Colon (tissue), 2 donors: Measurements from ENCODE around the gene OR8B3.
"Not testable (repeated sequence)": the region's sequence is repeated elsewhere in the genome, so short reads cannot be mapped to it uniquely, and the experiment has no call there.

ENCODE experiments used
- FAIRE-seq: peaks from 2 replicates; lab custom pipeline; 2012; peaks lifted over from hg19 to GRCh38; lab: Jason Lieb, UNC
- donor health status: control.
- donor health status: control.

Gene OR8B3, protein sequence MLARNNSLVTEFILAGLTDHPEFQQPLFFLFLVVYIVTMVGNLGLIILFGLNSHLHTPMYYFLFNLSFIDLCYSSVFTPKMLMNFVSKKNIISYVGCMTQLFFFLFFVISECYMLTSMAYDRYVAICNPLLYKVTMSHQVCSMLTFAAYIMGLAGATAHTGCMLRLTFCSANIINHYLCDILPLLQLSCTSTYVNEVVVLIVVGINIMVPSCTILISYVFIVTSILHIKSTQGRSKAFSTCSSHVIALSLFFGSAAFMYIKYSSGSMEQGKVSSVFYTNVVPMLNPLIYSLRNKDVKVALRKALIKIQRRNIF

DNA sequence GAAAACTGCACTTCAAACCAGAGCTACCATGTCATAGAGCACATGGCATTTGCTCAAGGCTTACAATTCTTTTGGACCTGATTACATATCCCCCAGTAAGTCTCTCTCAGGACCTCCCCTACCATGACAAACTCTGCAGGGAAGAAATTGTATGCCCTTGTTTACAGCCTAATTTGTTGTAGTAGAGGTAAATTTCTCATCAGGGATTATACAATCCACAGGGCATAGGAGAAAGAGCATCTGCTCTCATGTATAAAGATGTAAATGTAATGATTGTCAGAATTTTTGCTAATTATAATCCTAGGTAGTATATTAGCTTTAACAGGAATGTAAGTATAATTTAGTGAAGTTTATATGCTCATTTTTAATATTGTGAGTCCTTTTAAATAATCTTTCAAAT, at the start of gene OR8B3:
OR8B3 (minus strand) TSS at position 101 of the 400 bp plus-strand sequence. CDS start 1,673 bp downstream, outside the sequence.
- FAIRE-seq = no peak

DNA sequence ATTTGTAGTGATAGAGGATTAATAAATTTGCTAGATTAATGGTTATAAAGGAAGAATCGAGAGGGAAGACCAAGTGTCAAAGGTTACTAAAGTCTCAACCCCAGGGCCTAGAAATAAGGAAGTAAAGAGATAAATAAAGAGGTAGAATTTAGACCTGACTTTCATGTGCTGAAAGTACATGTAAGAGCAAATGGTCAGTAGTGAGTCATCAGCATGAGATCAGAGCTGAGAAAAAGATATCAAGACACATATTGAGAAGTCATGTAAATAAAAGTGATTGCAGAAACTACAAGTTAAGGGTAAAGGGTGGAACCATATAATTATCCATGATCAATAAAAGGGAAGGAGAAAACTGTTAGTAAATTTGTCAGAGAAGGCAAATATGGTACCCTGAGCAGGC, 48.1 kb upstream of the OR8B3 start:
- FAIRE-seq = no peak

DNA sequence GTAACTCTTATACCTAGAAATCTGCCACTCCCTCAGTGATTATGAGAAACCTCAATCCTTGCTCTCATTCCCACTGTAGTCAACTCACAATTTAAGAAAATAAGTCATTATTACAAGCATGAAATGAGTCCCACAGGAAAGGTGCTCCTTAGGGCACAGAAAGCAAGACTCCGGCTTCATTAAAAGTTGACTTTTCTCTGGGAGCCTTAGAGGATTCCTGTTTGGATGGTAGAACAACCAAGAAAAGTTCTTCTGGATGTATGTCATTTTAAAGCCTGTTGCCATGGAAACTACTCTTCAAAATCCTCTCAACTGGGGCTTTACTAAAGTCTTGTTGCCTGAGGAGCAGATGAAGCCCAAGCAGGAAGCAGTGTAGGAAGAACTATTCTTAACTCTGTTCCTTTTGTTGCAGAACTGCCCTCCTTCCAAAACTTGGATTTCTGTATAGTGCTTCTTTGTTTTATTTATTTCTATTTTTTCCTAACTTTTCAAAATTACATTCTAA, 46.9 kb upstream of the OR8B3 start, which contains the start of gene OR8B8:
OR8B8 (minus strand) TSS at position 51 of the 505 bp plus-strand sequence. CDS start 4,611 bp downstream, outside the sequence.
- FAIRE-seq = no peak

DNA sequence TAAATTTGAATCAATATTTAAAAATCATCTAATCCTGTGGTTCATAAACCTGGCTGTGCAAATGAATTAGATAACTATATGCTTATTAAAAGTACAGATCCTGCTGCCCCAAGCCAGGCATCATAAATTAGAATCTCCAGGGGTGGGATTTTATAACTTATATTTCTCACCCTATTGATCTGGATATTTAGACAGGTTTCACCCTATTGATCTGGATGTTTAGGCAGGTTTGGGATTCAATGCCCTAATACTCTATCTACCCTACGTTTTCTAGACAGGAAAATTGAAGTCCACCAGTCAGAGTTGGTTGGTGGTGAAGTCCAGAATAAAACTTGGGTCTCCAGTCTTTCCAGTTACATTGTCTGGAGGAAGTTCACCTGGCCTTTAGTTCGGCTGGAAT, 44.0 kb upstream of the OR8B3 start:
- no peak for FAIRE-seq

DNA sequence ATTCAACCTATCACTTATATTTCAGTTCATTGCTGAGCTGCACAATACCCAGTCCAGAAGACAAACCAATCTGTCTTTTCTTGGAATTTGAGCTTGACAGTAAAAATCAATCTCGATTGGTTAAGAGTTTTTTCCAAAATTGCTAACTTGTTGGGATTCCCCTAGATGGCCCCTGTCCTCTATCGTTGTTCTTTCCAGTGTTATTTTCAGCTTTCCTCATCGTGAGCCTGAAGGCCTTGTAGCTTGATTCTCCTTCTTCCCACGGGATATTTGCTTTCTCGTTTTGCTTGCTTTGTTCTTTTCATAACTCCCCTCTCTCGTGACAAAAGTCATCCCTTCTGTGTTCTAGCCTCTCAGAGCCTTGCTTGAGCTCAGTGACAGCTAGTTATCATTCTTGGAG, 43.6 kb upstream of the OR8B3 start:
- FAIRE-seq = no peak

DNA sequence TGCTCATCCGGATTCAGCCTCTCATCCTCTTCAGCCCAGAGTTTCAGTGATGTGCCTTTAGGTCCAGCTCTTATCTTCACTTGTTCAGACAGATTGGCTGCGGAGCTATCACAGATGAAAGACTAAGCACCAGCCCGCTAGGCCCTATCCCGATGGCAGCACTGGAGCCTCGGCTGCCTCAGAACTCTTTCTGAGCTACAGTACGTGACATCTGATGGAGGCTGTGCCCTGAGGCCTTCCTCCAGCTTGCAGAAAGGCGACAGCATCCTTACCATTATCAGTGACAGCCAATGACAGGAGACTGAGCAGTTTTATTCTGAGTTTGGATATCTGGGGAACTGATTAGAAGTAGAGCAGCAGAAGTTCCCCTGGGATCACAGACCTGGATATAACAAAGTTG, 42.7 kb upstream of the OR8B3 start:
- no peak for FAIRE-seq

DNA sequence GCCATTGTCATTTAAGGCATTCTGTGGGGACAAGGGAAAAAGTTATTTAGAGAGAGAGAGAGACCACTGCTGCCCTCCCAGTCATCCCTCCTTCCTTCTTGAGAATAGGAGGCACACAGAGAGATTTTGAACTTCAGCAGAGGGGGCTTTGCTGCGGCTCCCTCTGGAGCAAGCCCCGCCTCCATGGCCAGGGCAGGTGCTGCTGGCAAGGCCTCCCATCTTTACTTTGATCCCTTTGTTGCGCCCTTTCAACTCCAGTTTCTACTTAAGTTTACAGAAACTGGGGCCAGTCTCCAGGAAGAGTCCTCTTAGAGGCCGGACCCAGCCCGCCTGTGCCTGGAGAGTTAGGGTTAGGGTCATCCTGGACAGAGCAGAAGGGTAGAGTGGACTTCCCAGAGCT, 42.3 kb upstream of the OR8B3 start:
- no peak for FAIRE-seq

DNA sequence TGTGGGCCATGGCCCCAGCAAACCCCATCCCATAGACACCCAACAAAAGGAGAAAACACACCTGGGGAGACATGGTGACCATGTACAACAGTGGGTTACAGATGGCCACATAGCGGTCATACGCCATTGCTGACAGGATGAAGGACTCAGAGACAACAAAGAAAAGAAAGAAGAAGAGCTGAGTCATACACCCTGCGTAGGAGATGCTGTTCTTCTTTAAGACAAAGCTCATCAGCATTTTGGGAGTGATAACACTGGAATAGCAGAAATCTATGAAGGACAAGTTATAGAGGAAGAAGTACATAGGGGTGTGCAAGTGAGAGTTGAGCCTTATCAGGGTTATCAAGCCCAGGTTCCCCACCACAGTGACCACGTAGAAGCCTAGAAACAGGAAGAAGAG, 41.8 kb upstream of the OR8B3 start:
- FAIRE-seq = no peak

DNA sequence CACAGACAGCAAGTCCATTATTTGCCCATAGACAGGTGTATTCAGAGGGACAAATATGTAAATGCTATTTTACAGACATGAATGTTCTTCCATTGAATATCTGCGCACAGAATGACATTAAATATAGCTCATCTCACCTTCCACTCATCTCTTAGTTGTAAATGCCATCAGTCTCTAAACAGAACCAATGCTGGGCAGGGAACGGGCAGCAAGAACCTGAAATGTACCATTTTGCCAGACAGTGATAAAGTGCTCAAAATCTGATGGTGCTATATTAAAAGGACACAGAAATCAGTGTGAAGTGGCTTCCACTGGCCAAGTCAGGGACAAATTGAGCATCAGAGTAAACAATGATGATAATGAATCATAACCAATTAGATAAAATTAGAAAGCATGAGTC, 35.9 kb upstream of the OR8B3 start:
- FAIRE-seq = no peak

DNA sequence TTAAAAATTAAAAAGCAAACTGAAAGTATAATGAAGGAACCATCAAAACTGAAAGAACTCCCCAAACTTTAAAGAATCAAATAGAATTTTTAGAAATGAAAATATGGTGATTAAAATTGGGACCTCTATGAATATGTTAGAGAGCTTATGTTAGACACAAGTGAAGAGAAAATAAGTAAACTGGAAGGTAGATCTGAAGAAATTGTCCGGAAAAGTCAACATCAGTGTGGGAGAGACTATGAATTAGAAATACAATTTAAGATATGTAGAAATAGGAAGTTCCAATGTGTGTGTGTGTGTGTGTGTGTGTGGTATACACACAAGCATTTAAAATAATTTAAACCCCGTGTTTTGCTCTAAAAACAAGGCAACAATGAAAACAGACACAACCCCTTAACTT, 30.8 kb upstream of the OR8B3 start:
- FAIRE-seq = no peak

DNA sequence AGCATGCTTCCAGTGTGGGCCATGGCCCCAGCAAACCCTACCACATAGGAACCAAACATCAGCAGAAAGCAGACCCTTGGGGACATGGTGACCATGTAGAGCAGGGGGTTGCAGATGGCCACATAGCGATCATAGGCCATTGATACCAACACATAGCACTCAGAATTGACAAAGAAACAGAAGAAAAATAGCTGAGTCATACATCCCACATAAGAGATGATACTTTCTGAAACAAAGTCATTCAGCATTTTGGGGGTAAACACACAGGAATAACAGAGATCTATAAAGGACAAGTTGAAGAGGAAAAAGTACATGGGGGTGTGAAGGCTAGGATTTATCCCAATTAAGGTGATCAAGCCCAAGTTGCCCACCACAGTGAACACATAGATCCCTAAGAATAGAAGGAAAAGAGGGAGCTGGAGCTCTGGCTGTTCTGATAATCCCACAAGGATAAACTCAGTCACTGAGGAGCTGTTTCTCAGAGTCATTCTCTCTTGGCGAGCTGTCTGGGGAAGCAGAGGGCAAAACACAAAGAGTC, 25.6 kb upstream of the OR8B3 start, which contains the start of gene OR8B4:
OR8B4 (minus strand) TSS at position 488 of the 538 bp plus-strand sequence; CDS start at position 488, 0 bp downstream.
- FAIRE-seq = no peak

DNA sequence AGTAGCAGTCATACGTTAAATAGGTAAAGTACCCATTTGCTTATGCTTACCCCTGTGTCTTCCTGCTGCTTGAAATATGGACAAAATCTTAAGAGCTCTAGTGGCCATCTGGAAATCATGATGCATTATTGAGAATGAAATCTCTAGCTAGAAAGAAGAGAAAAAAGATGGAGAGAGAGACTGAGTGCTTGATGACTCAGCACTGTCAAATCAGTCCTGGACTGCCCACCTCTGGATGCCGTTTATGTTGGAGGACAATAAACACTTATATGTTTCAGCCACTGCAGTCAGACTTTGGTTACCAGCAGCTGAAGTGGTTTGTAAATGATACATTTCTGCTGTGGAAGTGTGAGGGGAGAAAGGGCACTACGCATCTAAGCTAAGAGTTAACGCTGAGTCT, 22.2 kb upstream of the OR8B3 start:
- no peak for FAIRE-seq

DNA sequence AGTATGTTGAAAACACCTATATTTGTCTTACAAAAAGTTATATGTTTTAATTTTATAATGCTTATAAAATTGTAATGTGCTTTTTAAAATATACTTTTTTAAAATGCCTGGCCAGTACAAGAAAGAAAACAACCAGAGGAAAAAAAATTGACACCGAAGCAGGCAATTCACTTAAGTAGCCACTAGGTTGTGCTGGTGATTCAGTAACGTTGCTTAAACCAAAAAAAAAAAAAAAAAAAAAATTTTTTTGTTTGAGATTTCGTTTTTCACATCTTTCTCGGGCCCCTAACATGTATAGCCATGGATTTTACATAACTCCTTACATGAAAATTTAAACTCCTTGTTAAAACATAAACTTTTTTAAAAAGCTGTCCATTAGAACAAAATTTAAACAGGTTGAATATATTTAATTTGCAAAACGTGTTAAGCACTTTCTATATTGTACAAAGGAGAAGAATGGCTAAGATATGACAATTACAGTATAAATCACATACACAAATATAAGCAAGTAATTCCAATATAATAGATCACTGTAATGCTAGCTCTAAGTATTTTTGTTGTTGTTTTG, 16.6 kb upstream of the OR8B3 start:
- no peak for FAIRE-seq

DNA sequence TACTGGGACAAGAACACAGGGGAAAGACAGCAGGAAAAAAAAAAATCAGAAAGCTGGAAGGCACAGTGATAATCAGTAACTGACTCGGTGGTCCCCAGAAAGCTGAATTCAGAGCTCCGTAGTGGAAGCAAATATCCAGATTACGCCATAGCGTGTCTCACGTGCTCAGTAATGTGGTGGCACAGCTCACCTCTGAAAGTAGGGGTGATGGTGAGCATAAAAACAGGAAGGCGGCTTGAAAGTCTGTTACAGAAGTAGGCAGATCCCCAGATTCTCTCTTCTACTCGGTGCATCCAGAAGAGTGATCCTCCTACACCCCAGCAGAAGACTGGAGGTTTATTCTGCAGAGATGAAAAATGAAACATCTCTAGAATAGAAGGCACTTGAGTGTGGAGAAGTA, 11.1 kb upstream of the OR8B3 start:
- FAIRE-seq = no peak

DNA sequence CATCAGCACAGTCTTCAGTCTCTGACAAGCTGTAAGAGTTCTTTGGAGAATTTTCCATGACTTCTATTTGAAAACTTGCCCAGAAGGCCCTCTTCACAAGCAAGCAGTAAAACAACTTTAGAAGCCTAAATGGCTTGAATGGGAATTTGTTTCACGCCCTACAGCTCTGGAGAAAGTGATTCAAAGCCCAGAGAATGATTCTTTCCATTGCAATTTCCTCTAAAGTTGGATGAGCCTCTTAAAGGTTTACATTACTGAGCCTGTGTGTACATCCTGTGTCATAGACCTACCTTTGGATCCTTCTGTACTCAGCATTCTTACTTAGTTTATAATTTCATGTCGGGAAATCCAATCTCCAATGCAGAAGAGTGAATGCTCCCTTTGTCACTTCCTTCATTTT, 6.8 kb upstream of the OR8B3 start:
- no peak for FAIRE-seq

DNA sequence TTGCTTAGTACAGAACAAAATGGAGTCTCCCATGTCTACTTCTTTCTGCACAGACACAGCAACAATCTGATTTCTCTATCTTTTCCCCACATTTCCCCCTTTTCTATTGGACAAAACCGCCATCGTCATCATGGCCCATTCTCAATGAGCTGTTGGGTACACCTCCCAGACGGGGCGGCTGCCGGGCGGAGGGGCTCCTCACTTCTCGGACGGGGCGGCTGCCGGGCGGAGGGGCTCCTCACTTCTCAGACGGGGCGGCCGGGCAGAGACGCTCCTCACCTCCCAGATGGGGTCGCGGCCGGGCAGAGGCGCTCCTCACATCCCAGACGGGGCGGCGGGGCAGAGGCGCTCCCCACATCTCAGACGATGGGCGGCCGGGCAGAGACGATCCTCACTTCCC, 4.4 kb upstream of the OR8B3 start:
- FAIRE-seq = not testable (repeated sequence)

DNA sequence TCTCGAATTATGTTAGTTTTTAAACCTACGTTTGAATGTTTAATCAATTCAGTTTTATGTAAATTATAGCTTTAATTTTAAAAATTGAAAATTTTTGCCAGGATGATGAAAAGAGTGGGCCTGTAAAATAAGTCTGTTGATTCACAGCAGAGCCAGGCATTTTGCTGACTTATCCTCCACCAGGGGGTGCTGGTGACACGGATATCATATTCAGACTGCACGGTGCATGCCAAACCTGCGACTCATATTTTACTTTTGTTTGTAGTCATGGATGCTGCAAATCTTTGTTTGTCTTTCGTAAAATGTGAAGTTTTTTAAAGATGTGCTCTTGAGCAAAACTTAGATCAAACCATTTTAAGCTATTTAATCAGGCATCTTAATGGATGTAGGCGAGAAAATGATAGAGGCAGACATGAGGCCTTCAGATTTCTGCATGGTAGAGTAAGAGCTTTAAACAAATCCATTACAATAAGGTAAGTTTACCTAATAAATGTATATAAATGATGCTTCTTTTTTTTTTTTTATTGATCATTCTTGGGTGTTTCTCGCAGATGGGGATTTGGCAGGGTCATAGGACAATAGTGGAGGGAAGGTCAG, 3.6 kb upstream of the OR8B3 start:
- FAIRE-seq = no peak

DNA sequence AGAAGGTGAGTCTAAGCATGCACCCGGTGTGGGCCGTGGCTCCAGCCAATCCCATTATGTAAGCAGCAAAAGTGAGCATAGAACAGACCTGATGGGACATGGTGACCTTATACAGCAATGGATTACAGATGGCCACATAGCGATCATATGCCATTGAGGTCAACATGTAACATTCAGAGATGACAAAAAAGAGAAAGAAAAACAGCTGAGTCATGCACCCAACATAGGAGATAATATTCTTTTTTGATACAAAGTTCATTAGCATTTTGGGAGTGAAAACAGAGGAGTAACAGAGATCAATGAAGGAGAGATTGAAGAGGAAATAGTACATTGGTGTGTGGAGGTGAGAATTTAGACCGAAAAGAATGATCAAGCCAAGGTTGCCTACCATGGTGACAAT, 2.0 kb downstream of the OR8B3 start:
- FAIRE-seq = not testable (repeated sequence)

DNA sequence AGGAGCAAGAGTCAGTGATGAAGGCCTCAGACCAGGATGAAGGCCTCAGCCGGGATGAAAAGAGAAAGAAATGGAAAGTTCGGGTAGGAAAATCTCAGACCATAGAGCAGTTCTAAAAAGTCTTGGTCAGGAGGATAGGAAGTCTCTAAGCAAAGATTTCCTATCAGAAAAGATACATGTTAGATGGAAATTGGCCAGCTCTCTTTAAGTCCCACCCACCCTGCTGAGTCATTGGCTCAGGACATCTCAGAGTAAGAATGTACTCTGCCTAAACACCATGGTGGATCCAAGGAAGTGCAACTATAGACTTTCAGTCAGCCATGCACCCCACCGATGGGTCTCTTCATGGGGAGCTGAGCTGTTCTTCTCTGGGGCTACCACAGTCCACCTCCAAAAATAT, 4.4 kb downstream of the OR8B3 start:
- FAIRE-seq = no peak

DNA sequence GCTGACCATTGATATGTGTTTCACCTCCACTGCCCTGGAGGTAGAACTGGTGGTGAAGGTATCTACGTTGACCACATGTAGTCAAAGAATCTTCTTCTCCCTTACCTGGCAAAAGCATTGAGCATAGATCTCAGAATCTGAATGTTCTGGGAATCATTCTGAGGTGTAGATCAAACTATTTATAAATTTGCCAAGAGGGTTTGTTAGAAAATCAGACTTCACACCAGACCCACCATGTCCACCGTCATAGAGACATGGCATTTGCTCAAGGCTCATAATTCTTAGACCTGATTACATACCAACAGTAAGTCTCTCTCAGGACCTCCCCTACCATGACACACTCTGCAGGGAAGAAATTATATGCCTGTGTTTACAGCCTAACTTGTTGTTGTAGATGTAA, 14.4 kb downstream of the OR8B3 start, which contains the start of gene OR8B2:
OR8B2 (minus strand) TSS at position 101 of the 400 bp plus-strand sequence. CDS start 1,156 bp downstream, outside the sequence.
- no peak for FAIRE-seq

DNA sequence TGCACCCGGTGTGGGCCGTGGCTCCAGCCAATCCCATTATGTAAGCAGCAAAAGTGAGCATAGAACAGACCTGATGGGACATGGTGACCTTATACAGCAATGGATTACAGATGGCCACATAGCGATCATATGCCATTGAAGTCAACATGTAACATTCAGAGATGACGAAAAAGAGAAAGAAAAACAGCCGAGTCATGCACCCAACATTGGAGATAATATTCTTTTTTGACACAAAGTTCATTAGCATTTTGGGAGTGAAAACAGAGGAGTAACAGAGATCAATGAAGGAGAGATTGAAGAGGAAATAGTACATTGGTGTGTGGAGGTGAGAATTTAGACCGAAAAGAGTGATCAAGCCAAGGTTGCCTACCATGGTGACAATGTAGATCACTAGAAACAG, 16.0 kb downstream of the OR8B3 start:
- not testable (repeated sequence) for FAIRE-seq

DNA sequence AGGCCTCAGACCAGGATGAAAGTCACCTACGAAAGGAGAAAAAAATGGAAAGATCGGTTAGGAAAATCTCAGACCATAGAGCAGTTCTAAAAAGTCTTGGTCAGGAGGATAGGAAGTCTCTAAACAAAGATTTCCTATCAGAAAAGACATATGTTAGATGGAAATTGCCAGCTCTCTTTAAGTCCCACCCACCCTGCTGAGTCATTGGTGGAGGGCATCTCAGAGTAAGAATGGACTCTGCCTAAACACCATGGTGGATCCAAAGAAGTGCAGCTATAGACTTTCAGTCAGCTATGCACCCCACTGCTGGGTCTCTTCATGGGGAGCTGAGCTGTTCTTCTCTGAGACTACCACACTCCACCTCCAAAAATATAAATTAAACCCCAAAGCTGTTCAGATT, 18.2 kb downstream of the OR8B3 start:
- FAIRE-seq = no peak

DNA sequence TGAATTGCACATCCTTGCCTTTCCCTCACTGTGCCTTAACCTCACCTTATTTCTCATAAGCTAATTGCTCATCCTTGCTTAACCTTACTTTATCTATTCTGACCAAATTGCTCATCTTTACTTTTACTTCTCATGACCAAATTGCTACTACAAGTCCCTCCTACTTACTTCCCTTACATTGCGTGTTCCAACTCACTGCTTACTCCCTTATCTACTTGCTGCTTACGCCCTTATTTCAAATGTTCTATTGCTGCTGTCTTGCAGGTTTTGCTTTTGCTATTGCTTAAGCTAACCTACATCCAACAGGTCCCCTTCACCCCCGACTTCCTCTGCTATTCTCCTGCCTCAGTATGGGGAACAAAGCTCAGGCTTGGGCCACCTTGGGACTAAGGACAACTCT, 22.5 kb downstream of the OR8B3 start:
- FAIRE-seq = no peak
